T47D (cell line): ENCODE measurements around the gene MYL5.

ENCODE experiments used
- DNase-seq, 2 experiments: peaks; one replicate each; pipeline versions ENCODE4 v3.0.0 to v3.0.0-alpha.2; 2011 to 2012; ENCODE audit warnings: low read depth in 1 of 2, low spot score in 1 of 2
- JUND ChIP-seq: IDR thresholded peaks from 2 replicates; pipeline ENCODE4 v1.6.1; 2012; ENCODE audit warnings: low read depth
- in situ Hi-C: cut with HindIII; loops from 2 replicates; pipeline ENCODE4 v1.10.0; 2016; ENCODE audit warnings: low sequenced_read_pairs, low pct_unique_long_range_greater_than_20kb

MYL5 gene

DNA sequence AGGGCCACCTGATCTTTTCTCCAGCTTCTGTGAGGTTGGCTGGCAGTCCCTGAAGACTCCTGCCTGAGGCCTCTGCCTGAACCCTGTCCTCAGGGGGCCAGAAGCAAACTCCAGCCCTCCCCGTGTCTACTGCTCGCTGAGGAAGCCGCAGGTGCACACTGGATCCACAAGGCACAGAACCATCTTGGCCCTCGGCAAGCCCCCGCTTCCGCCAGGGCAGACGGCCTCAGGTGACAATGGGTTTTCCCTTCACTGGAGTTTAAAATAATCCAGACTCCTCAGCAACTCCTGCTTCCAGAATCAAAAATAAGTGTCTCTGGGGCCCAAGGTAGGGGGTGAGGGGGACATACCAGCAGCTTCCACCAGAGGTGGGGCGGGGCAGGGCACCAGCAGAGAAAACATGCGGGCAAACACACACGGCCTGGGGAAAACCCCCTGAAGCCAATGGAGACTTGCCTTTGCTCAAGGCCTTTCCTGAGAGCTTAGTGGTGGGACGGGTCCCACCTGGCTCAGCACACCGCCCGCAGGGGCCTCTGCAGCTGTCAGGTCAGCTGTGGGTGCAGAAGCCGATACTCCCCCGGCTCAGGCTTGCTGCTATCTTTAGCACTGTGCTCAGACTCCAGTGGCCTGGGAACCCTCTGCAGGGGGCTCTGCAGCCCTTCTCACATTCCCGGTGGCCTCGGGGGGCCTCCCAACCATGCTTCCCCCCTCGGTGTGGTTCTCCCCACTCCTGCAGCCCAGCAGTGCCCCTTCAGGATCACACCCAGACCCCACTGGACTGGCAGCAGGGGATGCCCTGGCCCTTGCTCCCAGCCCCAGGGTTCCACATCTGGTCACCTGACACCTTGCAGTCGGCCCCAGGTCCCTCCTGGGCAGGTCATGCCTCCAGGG is 1.9 kb downstream of the MYL5 start:
- no peak for TF ChIP-seq JUND
- in situ Hi-C loops = no loop called here
- no peak for DNase-seq

DNA sequence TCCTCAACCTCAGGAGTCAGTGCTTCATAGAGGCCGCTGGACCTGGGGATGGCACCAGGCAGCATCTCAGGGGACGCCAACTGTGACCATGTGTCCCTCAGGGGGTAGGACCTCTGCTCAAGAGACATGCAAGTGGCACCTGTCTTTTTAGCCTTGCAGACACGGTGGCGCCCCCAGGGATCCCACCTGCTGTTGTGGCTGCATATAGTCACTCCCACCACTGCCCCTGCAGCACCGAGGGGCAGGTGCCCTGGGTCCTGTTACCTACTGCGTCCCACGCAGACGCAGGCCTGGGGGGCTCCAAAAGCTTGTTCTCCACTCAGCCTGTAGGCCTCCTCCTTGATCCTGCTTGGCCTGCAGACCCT is 2.5 kb downstream of the MYL5 start:
- no peak for TF ChIP-seq JUND
- in situ Hi-C loops = no loop called here
- no peak for DNase-seq

DNA sequence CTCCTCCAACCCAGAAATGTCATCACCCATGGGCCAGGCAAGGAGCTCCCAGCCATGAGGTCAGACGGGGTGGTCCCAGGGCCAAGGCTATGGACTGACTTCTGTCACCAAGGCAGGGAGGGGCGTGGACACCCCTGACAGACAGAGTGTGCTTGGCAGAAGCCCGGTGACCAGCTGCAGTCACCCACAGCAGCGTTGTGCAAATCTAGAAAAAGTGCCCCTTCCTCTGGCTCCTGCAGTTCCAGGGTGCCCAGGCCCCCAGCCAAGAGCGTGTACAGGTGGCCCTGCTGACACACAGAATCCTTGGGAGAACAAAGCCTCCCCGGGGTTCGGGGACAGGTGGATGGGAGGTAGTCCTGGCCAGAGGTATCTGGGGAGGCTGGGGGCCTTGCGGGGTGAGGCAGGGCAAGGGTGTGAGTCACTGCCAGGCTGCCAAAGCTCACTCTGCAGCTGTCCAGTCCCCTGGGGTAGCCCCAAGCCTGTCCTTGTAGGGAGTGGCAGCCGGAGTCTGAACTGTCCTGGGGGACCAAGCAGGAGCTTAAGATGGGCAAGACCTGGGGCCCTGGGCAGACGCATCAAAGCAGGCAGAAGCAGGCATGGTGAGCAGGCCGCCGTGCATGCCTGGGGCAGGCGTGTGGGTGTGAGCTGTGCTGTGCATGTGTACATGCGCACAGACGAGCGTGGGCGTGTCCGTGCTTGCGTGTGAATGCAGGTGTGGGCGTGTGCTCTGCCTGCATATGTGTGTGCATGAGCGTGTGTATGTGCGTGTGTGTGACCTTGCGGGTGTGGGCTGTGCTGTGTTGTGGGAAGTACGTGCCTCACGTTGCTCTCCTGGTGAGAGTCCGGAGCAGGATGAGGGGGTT is 3.3 kb downstream of the MYL5 start:
- TF ChIP-seq JUND = no peak
- in situ Hi-C loops = no loop called here
- DNase-seq = peak in 1 of 2 experiments; percentile 34

- no peak for DNase-seq
- TF ChIP-seq JUND = no peak
- in situ Hi-C loops = no loop called here
These were observed 4.2 kb downstream of the MYL5 start for GRCh38 chr4:678331-679103.

GRCh38 chr4:679104-679481 is 4.8 kb downstream of the MYL5 start:
- no peak for DNase-seq
- in situ Hi-C loops = no loop called here
- TF ChIP-seq JUND = no peak

GRCh38 chr4:679629-680028 is 5.3 kb downstream of the MYL5 start:
- TF ChIP-seq JUND = no peak
- in situ Hi-C loops = no loop called here
- DNase-seq = no peak

GRCh38 chr4:680091-680490 is 5.7 kb downstream of the MYL5 start:
- in situ Hi-C loops = no loop called here
- TF ChIP-seq JUND = no peak
- DNase-seq = no peak

DNA sequence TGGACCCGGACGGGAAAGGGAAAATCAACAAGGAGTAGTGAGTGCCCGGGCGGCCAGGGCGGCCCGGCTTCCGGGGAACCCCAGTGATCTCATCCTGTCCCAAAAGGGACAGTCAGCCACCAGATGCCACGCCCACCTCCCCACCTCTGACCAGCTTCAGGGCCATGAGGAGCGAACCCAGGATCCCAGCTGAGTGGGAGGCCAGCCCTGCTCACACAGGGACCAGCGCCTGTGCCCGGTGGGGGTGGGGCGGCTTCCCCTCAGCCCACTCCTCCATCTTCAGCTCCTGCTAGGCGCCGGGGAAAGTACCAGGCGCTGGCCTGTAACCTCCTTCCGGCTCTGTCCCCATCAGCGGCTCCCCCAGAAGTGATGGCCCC is 6.2 kb downstream of the MYL5 start:
- no peak for DNase-seq
- in situ Hi-C loops = no loop called here
- no peak for TF ChIP-seq JUND

DNA sequence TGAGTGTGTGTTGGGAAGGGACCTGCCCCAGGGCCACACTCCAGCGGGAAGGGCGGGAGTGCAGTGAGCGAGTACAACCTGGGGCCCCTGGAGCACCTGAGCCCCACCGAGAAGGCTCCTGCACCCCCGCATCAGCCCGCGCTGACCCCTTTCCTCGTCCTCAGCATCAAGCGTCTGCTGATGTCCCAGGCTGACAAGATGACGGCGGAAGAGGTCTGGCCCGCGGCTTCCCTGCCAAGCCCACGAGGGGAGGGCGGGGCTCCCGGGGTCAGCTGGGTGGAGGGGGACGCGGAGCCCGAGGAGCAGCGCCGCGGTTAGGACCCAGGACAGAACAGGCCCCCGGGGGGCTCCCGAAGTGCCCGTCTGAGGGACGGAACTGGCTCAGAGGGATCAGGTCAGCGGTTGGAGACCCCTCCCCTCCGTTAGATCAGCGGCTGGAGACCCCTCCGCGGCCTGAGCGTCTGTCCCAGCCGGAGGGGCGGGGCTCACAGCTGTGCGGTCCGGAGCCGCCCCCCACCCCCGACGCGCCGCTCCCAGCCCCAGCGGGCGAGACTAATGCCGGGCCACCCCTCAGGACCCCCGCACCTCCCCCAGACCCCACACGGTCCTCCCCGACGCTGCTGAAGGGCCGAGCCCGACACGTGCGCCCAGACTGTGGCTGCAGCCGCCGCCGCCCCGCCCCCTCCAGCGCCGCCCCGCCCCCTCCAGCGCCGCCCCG is 6.7 kb downstream of the MYL5 start:
- DNase-seq = no peak
- TF ChIP-seq JUND = no peak
- in situ Hi-C loops = no loop called here

DNA sequence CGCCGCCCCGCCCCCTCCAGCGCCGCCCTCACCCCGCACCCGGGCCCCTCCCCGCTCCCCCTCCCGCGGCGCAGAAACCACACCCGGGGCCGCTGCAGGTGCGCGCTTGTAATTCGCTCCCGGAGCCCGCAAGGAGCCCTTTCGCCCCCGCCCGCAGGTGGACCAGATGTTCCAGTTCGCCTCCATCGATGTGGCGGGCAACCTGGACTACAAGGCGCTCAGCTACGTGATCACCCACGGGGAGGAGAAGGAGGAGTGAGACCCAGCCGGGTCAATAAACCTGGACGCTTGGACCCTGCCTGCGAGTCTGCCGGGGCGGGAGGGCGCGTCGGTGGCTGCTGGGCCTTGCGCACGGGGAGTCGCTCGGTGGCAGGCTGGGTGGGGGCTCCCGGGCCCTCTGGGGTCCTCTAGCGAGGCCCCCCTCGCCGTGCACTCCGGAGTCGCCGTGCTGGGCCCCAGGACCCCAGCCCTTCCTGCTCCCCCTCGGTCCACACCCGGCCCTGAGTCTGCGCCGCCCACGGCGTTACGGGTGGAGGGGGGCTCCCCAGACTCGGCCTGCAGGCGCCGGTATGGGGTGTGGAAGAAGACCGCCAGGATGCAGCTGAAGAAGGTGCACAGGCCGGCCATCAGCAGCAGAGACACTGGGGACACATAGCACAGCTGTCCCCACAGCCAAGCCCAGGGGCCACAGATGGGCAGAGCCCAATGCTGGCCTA is 7.6 kb downstream of the MYL5 start:
- no peak for TF ChIP-seq JUND
- peak in 1 of 2 experiments; percentile 37 for DNase-seq
- in situ Hi-C loops = no loop called here

DNA sequence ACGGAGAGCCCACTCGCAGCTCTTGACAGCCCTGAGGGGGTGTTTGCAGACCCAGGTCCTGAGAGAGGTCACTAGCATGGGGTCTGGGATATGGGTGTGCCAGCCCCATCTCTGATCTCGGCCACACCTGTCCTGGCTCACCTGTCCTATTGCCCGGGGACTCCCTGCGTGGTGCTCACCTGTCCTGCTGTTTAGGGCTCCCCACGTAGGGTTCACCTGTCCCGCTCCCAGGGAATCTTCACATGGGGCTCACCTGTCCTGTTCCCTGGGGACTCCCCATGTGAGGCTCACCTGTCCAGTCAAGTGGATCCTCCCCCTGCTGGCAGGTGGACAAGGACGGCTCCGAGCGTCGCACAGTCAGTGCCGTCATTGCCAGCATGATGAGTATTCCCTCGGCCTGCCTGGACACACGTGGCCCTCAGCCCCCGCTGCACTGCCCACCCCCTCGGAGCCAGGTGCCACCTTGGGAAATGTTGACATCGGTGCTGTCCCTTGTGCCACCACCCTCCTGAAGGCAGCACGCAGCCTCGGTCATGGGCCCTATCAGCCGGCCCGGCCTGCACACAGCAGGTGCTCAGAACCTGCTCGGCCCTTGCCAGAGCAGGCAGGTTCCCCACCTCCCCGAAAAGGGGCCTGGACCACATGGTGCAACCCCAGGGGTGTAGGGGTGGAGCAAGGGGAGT is 8.3 kb downstream of the MYL5 start:
- no peak for TF ChIP-seq JUND
- in situ Hi-C loops = no loop called here
- DNase-seq = no peak
